Lower leg skin (tissue), 4 donors: ENCODE data around the gene FFAR3. TPM values are rescaled to one million over a fixed set of nuclear protein-coding genes. Genes with fewer than 3 reads are reported as not detected.
"Not testable (repeated sequence)": the region's sequence is repeated elsewhere in the genome, so short reads cannot be mapped to it uniquely, and the experiment has no call there.

Source experiments
- DNase-seq, 2 donors: peaks; one replicate each; pipeline ENCODE4 v3.0.0-alpha.2; 2019; ENCODE audit warnings: low spot score in 2 of 2
- H3K4me3 ChIP-seq: fragments of 200-600 bp; sonication (generic); 2 replicates; pipeline ENCODE4 v1.5.1; 2017; ENCODE audit warnings: mild to moderate bottlenecking, low read depth; ENCODE audit not compliant: poor library complexity, severe bottlenecking
- POLR2A ChIP-seq, 2 donors: fragments of 450-650 bp; IDR thresholded peaks; one replicate each; pipeline ENCODE4 v1.6.1; 2016 to 2017; ENCODE audit warnings: antibody characterized with exemption in 2 of 2, mild to moderate bottlenecking in 1 of 2, moderate library complexity in 1 of 2
- WGBS, 2 donors: methylation state at CpG; one replicate each; pipeline ENCODE4 v1.1.5; 2018; 5-methylcytosine and 5-hydroxymethylcytosine counted together
- intact Hi-C: fragments of 100-400 bp; cut with DNase I; formaldehyde crosslinking; loops from one replicate; pipeline ENCODE4 v1.15.0; 2023; ENCODE audit warnings: low total_unique reads
- total RNA-seq, 4 donors: library from RNA; depleted of rRNA; stranded (reverse); fragments of >200 nt; gene quantifications; one replicate each; pipeline ENCODE4 v1.1.0, GENCODE V29; 2016
- TF ChIP-seq, protein P1 (sequence below), 3 donors: fragments of 450-650 bp; IDR thresholded peaks; one replicate each; pipeline ENCODE4 v1.5.1; 2016; ENCODE audit warnings: antibody characterized with exemption in 3 of 3, mild to moderate bottlenecking in 3 of 3, moderate library complexity in 2 of 3

FFAR3 gene
- total RNA-seq, 4 donors from 2014 or later, result not detected

- H3K4me3 ChIP-seq, result no peak overlapping the region
- peak in 1 of 2 donors; percentile 67 for DNase-seq
- intact Hi-C loops, result loop anchor here (5.0 to 10.0 kb wide), 2 partner anchors 114 to 141 kb away; partner anchors contain the start of gene KRTDAP
- 71 to 74% methylated on average over 9 of the region's 9 CpGs for WGBS, 2 donors
- no peak for TF ChIP-seq POLR2A (IDR thresholded peaks at IDR 0.05)
- TF ChIP-seq, protein P1, sequence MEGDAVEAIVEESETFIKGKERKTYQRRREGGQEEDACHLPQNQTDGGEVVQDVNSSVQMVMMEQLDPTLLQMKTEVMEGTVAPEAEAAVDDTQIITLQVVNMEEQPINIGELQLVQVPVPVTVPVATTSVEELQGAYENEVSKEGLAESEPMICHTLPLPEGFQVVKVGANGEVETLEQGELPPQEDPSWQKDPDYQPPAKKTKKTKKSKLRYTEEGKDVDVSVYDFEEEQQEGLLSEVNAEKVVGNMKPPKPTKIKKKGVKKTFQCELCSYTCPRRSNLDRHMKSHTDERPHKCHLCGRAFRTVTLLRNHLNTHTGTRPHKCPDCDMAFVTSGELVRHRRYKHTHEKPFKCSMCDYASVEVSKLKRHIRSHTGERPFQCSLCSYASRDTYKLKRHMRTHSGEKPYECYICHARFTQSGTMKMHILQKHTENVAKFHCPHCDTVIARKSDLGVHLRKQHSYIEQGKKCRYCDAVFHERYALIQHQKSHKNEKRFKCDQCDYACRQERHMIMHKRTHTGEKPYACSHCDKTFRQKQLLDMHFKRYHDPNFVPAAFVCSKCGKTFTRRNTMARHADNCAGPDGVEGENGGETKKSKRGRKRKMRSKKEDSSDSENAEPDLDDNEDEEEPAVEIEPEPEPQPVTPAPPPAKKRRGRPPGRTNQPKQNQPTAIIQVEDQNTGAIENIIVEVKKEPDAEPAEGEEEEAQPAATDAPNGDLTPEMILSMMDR (IDR thresholded peaks at IDR 0.05), result no peak
These were observed 4.6 kb upstream of the FFAR3 start for GRCh38 chr19:35353635-35354034.

- DNase-seq, result peak in 1 of 2 donors; percentile 54
- intact Hi-C loops, result loop anchor here (5.0 to 10.0 kb wide), 2 partner anchors 112 to 140 kb away; partner anchors contain the start of gene KRTDAP
- TF ChIP-seq, protein P1 (IDR thresholded peaks at IDR 0.05), result no peak
- no peak for TF ChIP-seq POLR2A (IDR thresholded peaks at IDR 0.05)
- no peak overlapping the region for H3K4me3 ChIP-seq
- WGBS, 2 donors, result 72 to 80% methylated on average over 8 of the region's 8 CpGs
These were observed 3.4 kb upstream of the FFAR3 start for GRCh38 chr19:35354898-35355297.

- peak in 1 of 2 donors; percentile 59 for DNase-seq
- 47 to 53% methylated on average over 6 of the region's 6 CpGs for WGBS, 2 donors
- intact Hi-C loops, result loop anchor here (10.0 kb wide), 1 partner anchor 139 kb away; the partner anchor contains the start of gene KRTDAP
- TF ChIP-seq, protein P1 (IDR thresholded peaks at IDR 0.05), result no peak
- TF ChIP-seq POLR2A (IDR thresholded peaks at IDR 0.05), result no peak
- no peak overlapping the region for H3K4me3 ChIP-seq
These were observed 2.3 kb upstream of the FFAR3 start for GRCh38 chr19:35355791-35356460.

GRCh38 chr19:35358834-35359233 lies 574 bp downstream of the FFAR3 start:
- H3K4me3 ChIP-seq, result not testable (repeated sequence)
- intact Hi-C loops, result loop anchor here (10.0 kb wide), 1 partner anchor 136 kb away; the partner anchor contains the start of gene KRTDAP
- WGBS, 2 donors, result 80% methylated on average over 12 of the region's 16 CpGs; no CpG with 5 or more reads in 1 of the 2 donors
- DNase-seq, result peak in 1 of 2 donors; percentile 43

- 88 to 95% methylated on average over 15 to 20 of the region's 21 CpGs for WGBS, 2 donors
- intact Hi-C loops, result loop anchor here (10.0 kb wide), 1 partner anchor 135 kb away; the partner anchor contains the start of gene KRTDAP
- H3K4me3 ChIP-seq, result not testable (repeated sequence)
- peak in 1 of 2 donors; percentile 61 for DNase-seq
These were observed 1.1 kb downstream of the FFAR3 start for GRCh38 chr19:35359395-35359794.

GRCh38 chr19:35360081-35360480 lies 1.8 kb downstream of the FFAR3 start:
- intact Hi-C loops, H3K4me3 ChIP-seq: not testable (repeated sequence)
- WGBS, 2 donors, result 75 to 83% methylated on average over 2 of the region's 5 CpGs
- DNase-seq, result peak in 1 of 2 donors; percentile 39

DNA sequence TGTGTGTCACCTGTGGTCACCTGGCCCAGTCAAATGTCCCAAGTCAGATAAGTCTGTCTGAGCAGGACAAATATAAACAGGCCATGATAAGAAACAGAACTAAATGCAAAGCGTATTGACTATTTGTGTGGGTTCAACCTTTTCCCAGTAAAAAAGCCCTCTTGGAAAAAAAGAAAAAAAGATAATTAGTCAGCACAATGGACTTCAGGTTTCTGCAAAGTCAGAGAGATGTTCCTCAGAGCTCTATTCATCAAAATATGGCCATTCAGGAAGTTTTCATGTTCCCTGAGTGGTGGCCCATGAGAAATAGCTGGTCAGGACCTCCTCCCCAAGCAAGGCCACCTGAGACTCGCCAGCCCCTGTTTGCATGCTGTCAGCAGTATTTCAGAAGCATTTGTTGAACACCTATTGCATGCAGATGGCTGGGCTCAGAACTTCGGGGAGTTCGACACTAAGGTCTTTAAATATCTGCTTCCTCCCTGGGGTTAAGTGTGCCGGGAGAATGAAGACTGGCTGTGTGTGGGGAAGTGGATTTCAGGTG lies 2.7 kb downstream of the FFAR3 start:
- intact Hi-C loops, result no loop called here
- WGBS, 2 donors, result 39 to 69% methylated on average over 5 of the region's 5 CpGs
- no peak for TF ChIP-seq POLR2A (IDR thresholded peaks at IDR 0.05)
- TF ChIP-seq, protein P1 (IDR thresholded peaks at IDR 0.05), result no peak
- DNase-seq, result peak in 1 of 2 donors; percentile 34
- no peak overlapping the region for H3K4me3 ChIP-seq
